ENCODE results near the gene ZFYVE28. TPM values are rescaled to one million over a fixed set of nuclear protein-coding genes. Genes with fewer than 3 reads are reported as not detected.

The ZFYVE28 gene
- total RNA-seq, 4 donors from 2014 or later = 8.9 to 19.1 (median 16.4) TPM

- Histone ChIP-seq H3K36me3 (peaks cover 11 to 13% of the 10 kb centered on the region in 2 donors), H3K4me3 (replicated peaks in 1 of 3) (no peak overlapping the region), H3K27ac (peak overlapping the region in 2 of 3 donors; percentile 91 to 96), H3K9me3 (no peaks in the 10 kb centered on the region), H3K27me3 (no peaks in the 10 kb centered on the region), H3K4me1 (peaks cover 71 to 74% of the 10 kb centered on the region in 2 donors)
- 80 to 91% methylated on average over 1 to 7 of the region's 18 CpGs for WGBS, 2 donors
- intact Hi-C loops (cut with DNase I) = no loop called here
- TF ChIP-seq CTCF (IDR thresholded peaks at IDR 0.05) (no peak), POLR2A (IDR thresholded peaks at IDR 0.05) (no peak)
- peak in 1 of 2 donors; percentile 3 for DNase-seq
These were observed 160.1 kb downstream of the ZFYVE28 start for GRCh38 chr4:2258091-2259035.

- Histone ChIP-seq H3K36me3 (peaks cover 17 to 20% of the 10 kb centered on the region in 2 donors), H3K27ac (peak overlapping the region; percentile 73 to 96 (median 91)), H3K4me1 (peaks cover 62 to 65% of the 10 kb centered on the region in 2 donors), H3K27me3 (no peaks in the 10 kb centered on the region), H3K4me3 (replicated peaks in 1 of 3) (no peak overlapping the region), H3K9me3 (no peaks in the 10 kb centered on the region)
- no peak for TF ChIP-seq CTCF (IDR thresholded peaks at IDR 0.05)
- no peak for TF ChIP-seq POLR2A (IDR thresholded peaks at IDR 0.05)
- intact Hi-C loops (cut with DNase I) = no loop called here
- peak in 1 of 2 donors; percentile 2 for DNase-seq
- WGBS, 2 donors = 74 to 90% methylated on average over 4 to 12 of the region's 14 CpGs
These were observed 160.9 kb downstream of the ZFYVE28 start for GRCh38 chr4:2257361-2258081.

GRCh38 chr4:2256781-2257191 lies 161.7 kb downstream of the ZFYVE28 start:
- Histone ChIP-seq H3K36me3 (peaks cover 20 to 25% of the 10 kb centered on the region in 2 donors), H3K4me1 (peaks cover 62 to 65% of the 10 kb centered on the region in 2 donors)
- intact Hi-C loops (cut with DNase I) = no loop called here

GRCh38 chr4:2256156-2256731 lies 162.2 kb downstream of the ZFYVE28 start:
- peak overlapping the region; percentile 73 to 96 (median 91) for H3K27ac ChIP-seq
- peaks cover 23 to 30% of the 10 kb centered on the region in 2 donors for H3K36me3 ChIP-seq
- WGBS, 2 donors = 33 to 34% methylated on average over 3 to 5 of the region's 8 CpGs
- DNase-seq = peak; percentile 77 to 79
- no peaks in the 10 kb centered on the region for H3K27me3 ChIP-seq
- peak overlapping the region in 1 of 3 donors; percentile 3 for H3K4me3 ChIP-seq (replicated peaks in 1 of 3)
- intact Hi-C loops (cut with DNase I) = no loop called here
- H3K9me3 ChIP-seq = no peaks in the 10 kb centered on the region
- peaks cover 62 to 65% of the 10 kb centered on the region in 2 donors for H3K4me1 ChIP-seq
- TF ChIP-seq POLR2A (IDR thresholded peaks at IDR 0.05) (no peak), CTCF (IDR thresholded peaks at IDR 0.05) (no peak)

More at GRCh38 chr4:2256781-2257191, 161.7 kb downstream of the ZFYVE28 start:
- Histone ChIP-seq H3K4me3 (replicated peaks in 1 of 3) (no peak overlapping the region), H3K27ac (peak overlapping the region; percentile 73 to 96 (median 91)), H3K27me3 (no peaks in the 10 kb centered on the region), H3K9me3 (no peaks in the 10 kb centered on the region)
- WGBS, 2 donors = 59 to 62% methylated on average over 7 to 11 of the region's 12 CpGs
- TF ChIP-seq POLR2A (IDR thresholded peaks at IDR 0.05) (no peak), CTCF (IDR thresholded peaks at IDR 0.05) (no peak)
- peak; percentile 61 to 62 for DNase-seq
